NT2/D1 (cell line): ENCODE results near the gene SUN5.
"Not testable (repeated sequence)": the region's sequence is repeated elsewhere in the genome, so short reads cannot be mapped to it uniquely, and the experiment has no call there.

ENCODE experiments used
- SUZ12 ChIP-seq: IDR thresholded peaks from 2 replicates; pipeline ENCODE4 v1.6.1; 2011; ENCODE audit not compliant: insufficient read length, insufficient read depth; ENCODE audit errors: extremely low read depth
- YY1 ChIP-seq: IDR thresholded peaks from 2 replicates; pipeline ENCODE4 v1.6.1; 2011; ENCODE audit not compliant: insufficient read length, insufficient read depth
- ZNF274 ChIP-seq: IDR thresholded peaks from 2 replicates; pipeline ENCODE4 v1.6.1; 2011; ENCODE audit warnings: mild to moderate bottlenecking, low read depth, low read length

DNA sequence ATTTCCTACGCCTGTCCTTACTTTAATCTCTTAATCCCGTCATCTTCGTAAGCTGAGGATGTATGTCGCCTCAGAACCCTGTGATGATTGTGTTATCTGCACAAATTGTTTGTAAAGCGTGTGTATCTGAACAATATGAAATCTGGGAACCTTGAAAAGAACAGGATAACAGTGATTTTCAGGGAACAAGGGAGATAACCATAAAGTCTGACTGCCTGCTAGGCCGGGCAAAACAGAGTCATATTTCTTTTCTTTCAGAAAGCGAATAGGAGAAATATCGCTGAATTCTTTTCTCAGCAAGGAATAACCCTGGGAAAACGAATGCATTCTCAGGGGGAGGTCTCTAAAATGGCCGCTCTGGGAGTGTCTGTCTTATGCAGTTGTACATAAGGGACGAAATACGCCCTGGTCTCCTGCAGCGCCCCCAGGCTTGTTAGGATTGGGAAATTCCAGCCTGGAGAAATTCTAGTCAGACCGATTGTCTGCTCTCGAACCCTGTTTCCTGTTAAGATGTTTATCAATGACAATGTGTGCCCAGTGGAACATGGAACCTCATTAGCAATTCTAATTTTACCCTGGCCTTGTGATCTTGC lies 41.0 kb upstream of the SUN5 start:
- TF ChIP-seq YY1, ZNF274, SUZ12: not testable (repeated sequence)
